ENCODE measurements around the gene SNAP91.

DNA sequence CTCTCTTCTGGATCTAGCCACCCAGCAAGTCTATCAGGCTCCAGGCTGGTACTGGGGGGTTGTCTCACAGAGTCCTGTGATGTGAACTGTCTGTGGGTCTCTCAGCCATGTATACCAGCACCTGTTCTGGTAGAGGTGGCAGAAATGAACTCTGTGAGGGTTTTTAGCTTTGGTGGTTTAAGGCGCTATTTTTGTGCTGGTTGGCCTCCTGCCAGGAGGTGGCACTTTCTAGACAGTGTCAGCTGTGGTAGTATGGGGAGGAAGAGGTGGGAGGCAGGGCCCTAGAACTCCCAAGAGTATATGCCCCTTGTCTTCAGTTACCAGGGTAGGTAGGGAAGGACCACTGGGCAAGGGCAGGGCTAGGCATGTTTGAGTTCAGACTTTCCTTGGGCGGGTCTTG lies 75.8 kb downstream of the SNAP91 start:
- no peak for TF ChIP-seq POLR2A (IDR thresholded peaks at IDR 0.05)
- TF ChIP-seq, protein P1, sequence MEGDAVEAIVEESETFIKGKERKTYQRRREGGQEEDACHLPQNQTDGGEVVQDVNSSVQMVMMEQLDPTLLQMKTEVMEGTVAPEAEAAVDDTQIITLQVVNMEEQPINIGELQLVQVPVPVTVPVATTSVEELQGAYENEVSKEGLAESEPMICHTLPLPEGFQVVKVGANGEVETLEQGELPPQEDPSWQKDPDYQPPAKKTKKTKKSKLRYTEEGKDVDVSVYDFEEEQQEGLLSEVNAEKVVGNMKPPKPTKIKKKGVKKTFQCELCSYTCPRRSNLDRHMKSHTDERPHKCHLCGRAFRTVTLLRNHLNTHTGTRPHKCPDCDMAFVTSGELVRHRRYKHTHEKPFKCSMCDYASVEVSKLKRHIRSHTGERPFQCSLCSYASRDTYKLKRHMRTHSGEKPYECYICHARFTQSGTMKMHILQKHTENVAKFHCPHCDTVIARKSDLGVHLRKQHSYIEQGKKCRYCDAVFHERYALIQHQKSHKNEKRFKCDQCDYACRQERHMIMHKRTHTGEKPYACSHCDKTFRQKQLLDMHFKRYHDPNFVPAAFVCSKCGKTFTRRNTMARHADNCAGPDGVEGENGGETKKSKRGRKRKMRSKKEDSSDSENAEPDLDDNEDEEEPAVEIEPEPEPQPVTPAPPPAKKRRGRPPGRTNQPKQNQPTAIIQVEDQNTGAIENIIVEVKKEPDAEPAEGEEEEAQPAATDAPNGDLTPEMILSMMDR (IDR thresholded peaks at IDR 0.05) = no peak

Data from ovary (tissue), 3 donors.